ENCODE results near the gene KCND3.
"Not testable (repeated sequence)": the region's sequence is repeated elsewhere in the genome, so short reads cannot be mapped to it uniquely, and the experiment has no call there.

The KCND3 gene

GRCh38 chr1:111811891-111812290 lies 177.6 kb downstream of the KCND3 start:
- no peak for DNase-seq

- no peak for DNase-seq
These were observed 184.2 kb downstream of the KCND3 start for GRCh38 chr1:111805251-111805650.

- peak in 1 of 14 donors; percentile 32 for DNase-seq
These were observed 184.7 kb downstream of the KCND3 start for GRCh38 chr1:111804776-111805175.

GRCh38 chr1:111803951-111804350 lies 185.5 kb downstream of the KCND3 start:
- DNase-seq, result peak in 1 of 14 donors; percentile 80

GRCh38 chr1:111802984-111803383 lies 186.5 kb downstream of the KCND3 start:
- no peak for DNase-seq

GRCh38 chr1:111802110-111802509 lies 187.4 kb downstream of the KCND3 start:
- no peak for DNase-seq

GRCh38 chr1:111801071-111801850 lies 188.2 kb downstream of the KCND3 start:
- peak in 2 of 14 donors; percentile 6 to 90 for DNase-seq

GRCh38 chr1:111799722-111800121 lies 189.7 kb downstream of the KCND3 start:
- not testable (repeated sequence) for DNase-seq

- no peak for DNase-seq
These were observed 190.9 kb downstream of the KCND3 start for GRCh38 chr1:111798580-111798979.

GRCh38 chr1:111795401-111795800 lies 194.1 kb downstream of the KCND3 start:
- DNase-seq, result no peak

- no peak for DNase-seq
These were observed 195.5 kb downstream of the KCND3 start for GRCh38 chr1:111793923-111794322.

- DNase-seq, result no peak
These were observed 197.2 kb downstream of the KCND3 start for GRCh38 chr1:111792249-111792648.

- DNase-seq, result no peak
These were observed 197.7 kb downstream of the KCND3 start for GRCh38 chr1:111791776-111792175.

GRCh38 chr1:111789666-111790316 lies 199.7 kb downstream of the KCND3 start:
- DNase-seq, result peak in 1 of 14 donors; percentile 46

GRCh38 chr1:111789142-111789541 lies 200.3 kb downstream of the KCND3 start:
- peak in 1 of 14 donors; percentile 37 for DNase-seq

- DNase-seq, result peak in 1 of 14 donors; percentile 65
These were observed 202.7 kb downstream of the KCND3 start for GRCh38 chr1:111786669-111787207.

- DNase-seq, result no peak
These were observed 205.1 kb downstream of the KCND3 start for GRCh38 chr1:111784273-111784901.

GRCh38 chr1:111779546-111779945 lies 209.9 kb downstream of the KCND3 start:
- DNase-seq, result no peak

- no peak for DNase-seq
These were observed 210.9 kb downstream of the KCND3 start for GRCh38 chr1:111778541-111779051.

GRCh38 chr1:111778066-111778465 lies 211.4 kb downstream of the KCND3 start:
- no peak for DNase-seq

GRCh38 chr1:111777301-111777700 lies 212.2 kb downstream of the KCND3 start:
- DNase-seq, result no peak

GRCh38 chr1:111776861-111777260 lies 212.6 kb downstream of the KCND3 start:
- no peak for DNase-seq

- DNase-seq, result no peak
These were observed 213.1 kb downstream of the KCND3 start for GRCh38 chr1:111776391-111776790.
